GM21423 (cell line): ENCODE data around the gene DPY19L3.
"Not testable (repeated sequence)": the region's sequence is repeated elsewhere in the genome, so short reads cannot be mapped to it uniquely, and the experiment has no call there.

Experiments
- ATAC-seq: cut with Tn5 transposase; IDR thresholded peaks from one replicate; pipeline ENCODE4 v1.9.1; 2021; ENCODE audit warnings: mild to moderate bottlenecking, moderate library complexity; ENCODE audit not compliant: unreplicated experiment

Gene DPY19L3

DNA sequence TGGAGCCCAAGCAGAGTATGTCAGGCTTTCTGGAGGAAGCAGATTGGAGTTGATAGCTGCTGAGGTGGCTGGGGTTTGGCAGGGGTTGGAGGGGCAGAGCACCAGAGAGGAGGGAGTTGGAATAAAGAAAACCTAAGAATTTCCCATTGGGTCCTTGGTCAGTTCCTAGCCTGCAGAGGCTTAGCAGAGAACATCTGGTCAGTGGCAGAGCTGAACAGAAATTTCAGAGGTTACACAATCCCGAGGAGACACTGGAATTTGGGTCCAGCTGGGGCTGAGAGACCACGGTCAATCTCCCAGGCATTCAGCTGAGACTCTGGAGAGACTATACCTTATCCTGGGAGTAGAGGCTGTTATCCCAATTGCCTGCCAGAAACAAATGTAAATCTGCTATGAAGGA, 84.4 kb downstream of the DPY19L3 start:
- no peak for ATAC-seq

DNA sequence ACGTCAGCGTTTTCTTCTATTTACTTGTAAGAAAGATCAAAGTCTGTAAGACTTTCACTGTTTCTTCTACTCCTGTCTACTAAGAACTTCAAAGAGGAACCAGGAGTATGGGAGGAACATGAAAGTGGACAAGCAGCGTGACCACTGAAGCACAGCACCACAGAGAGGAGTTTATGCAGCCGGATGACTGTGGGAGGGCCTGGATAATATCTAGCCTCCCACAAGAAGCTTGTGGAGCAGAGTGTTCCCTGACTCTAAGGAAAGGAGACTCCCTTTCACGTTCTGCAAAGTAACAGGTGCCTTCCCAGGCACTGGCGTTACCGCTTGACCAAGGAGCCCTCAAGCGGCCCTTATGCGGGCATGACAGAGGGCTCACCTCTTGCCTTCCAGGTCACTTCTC, 91.8 kb downstream of the DPY19L3 start:
- ATAC-seq, result no peak

DNA sequence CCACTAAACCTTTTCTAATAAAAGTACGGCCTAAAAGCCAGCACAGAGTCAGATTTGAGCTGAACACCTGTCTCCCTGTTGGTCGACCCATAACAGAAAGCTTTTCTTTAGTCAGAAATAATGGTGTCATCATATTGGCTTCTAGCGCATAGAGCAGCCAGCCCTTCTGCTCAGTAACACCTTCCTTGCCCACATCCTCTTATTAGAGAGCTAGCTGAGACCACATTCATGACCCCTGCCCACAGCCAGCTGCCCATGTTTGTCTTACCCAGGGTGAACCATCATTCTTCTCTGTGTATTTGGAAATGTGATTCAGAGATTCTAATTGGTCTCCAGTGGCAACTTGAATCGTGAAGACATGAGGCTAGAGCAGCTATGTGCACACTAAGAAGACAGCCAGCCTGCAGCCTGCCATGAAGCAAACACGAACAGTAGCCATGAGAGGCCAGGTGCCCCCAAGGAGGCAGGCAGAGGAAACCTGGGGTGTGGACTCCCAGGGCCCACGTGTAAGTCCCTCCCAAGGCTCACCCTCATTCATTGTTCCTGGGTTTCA, 93.2 kb downstream of the DPY19L3 start:
- ATAC-seq, result no peak

DNA sequence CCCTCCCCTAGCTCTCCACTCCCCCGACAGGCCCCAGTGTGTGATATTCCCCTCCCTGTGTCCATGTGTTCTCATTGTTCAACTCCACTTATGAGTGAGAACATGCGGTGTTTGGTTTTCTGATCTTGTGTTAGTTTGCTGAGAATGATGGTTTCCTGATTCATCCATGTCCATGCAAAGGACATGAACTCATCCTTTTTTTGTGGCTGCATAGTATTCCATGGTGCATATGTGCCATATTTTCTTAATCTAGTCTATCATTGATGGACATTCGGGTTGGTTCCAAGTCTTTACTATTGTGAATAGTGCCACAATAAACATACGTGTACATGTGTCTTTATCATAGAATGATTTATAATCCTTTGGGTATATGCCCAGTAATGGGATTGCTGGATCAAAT, 106.9 kb downstream of the DPY19L3 start:
- ATAC-seq, result not testable (repeated sequence)

DNA sequence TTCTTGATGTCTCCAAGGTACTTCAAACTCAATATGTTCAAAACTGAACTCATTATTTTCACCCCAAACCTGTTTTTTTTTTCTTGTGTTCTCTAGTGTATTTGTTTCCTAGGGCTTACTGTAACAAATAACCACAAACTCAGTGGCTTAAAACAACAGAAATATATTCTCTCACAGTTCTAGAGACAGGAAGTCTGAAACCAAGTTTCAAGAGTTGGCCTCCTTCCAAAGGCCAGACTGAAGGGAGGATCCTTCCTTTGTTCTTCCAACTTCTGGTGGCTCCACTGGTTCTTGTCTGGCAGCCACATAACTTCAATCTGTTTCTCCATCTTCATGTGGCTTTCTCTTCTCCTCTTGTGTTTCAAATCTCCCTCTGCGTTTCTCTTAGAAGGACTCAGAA, 113.5 kb downstream of the DPY19L3 start:
- no peak for ATAC-seq

DNA sequence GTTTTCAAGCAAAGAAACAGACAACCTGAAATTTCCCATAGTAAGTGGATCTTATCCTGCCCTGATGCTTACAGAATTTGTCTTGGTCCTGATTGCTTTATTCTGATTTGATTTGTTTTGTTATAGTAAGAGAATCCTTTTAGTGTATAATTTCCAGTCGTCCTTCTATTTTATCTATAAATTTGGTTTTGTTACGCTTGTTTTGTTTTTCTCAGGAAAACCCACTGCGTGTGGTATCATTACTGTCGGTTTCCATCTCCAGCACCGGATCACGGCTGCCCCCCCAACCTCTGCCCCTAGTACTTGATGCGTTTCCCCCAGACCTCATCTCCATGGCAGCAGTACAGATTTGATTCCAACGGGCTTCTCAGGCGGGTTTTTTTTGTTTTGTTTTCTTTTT, 117.4 kb downstream of the DPY19L3 start:
- no peak for ATAC-seq

DNA sequence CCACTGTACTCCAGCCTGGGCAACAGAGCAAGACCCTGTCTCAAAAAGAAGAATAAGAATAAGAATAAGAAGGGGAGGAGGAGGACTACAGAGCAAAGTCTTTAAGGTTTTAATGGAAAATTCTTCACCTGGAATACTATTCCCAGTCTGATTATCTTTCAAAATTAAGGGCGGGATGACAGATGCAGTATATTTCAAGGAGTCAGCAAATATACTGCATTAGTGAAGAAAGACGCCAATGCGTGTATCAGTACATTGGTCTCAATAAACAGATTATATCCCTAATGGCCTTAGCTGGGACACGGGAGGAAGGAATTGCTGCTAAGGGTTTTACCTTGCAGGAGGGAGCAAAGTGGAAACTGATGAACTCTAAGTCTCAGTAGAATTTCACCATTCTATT, 121.3 kb downstream of the DPY19L3 start:
- ATAC-seq, result no peak

DNA sequence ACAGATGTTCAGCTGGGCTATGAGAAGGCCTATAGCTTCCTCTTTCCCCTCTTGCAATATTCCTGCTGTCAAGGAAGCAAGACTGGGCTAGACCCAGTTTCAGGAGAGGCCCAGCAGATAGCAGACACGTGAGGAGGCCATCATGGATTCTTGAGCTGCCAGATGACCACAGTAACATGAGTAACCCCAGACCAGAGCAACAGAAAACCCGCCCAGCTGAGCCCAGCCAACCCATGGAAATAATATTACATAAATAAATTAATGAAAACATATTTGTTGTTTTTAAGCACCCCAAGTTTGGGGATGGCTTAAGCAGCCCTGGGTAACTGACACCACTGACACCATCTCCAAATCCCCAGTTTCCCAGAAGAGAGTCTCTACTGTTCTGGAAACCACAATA, 125.2 kb downstream of the DPY19L3 start:
- no peak for ATAC-seq

DNA sequence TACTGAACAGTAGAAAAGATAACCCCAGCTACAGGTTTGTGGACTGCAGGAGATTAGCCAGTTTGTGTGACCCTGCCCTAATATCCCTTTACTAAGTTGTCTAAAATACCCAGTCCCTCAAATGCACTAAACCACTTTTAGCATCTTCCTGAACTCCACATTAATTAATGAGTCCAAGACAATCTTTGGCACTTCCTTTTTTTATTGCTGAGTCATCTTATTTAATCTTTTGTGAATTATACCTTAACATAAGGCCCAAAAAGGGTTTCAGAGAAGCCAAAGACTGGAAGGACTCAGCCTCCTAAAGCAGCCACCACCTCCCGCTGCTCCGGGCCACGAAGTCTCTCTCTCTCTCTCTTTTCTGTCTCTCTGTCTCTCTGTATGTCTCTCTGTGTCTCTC, 126.7 kb downstream of the DPY19L3 start:
- ATAC-seq, result no peak
